K562 (cell line): ENCODE results near the gene SPOUT1. TPM values are rescaled to one million over a fixed set of nuclear protein-coding genes. Genes with fewer than 3 reads are reported as not detected.

Source experiments
- C11orf30 ChIP-seq: fragments of 450-650 bp; IDR thresholded peaks from 2 replicates; pipeline ENCODE4 v1.6.1; 2016; ENCODE audit warnings: low read depth, mild to moderate bottlenecking
- E2F4 ChIP-seq: sonication (generic); formaldehyde crosslinking; IDR thresholded peaks from 2 replicates; pipeline ENCODE4 v1.8.0; 2022; ENCODE audit warnings: mild to moderate bottlenecking, low read depth, missing genetic modification reagents
- EP400 ChIP-seq: fragments of 450-650 bp; IDR thresholded peaks from 2 replicates; pipeline ENCODE4 v1.6.1; 2017; ENCODE audit warnings: antibody characterized with exemption, mild to moderate bottlenecking, moderate library complexity
- NKRF ChIP-seq: fragments of 450-650 bp; IDR thresholded peaks from 2 replicates; pipeline ENCODE4 v1.6.1; 2016; ENCODE audit warnings: borderline replicate concordance
- NRF1 ChIP-seq, 2 experiments: fragments of 450-650 bp; IDR thresholded peaks in 1 of 2; conservative IDR thresholded peaks in 1 of 2; 2 replicates each; pipeline ENCODE4 v1.6.1; 2014; ENCODE audit warnings: mild to moderate bottlenecking in 2 of 2
- PBX2 ChIP-seq, 2 experiments: IDR thresholded peaks in 1 of 2; conservative IDR thresholded peaks in 1 of 2; 2 replicates each; pipeline ENCODE4 v1.6.1; 2016; ENCODE audit warnings: low read depth in 2 of 2, mild to moderate bottlenecking in 1 of 2, missing compliant biosample characterization in 1 of 2, missing genetic modification characterization in 1 of 2, moderate library complexity in 1 of 2
- PCBP1 ChIP-seq: fragments of 200-400 bp; formaldehyde crosslinking; IDR thresholded peaks from 2 replicates; pipeline ENCODE4 v1.6.1; 2018; ENCODE audit warnings: mild to moderate bottlenecking, low read depth, low read length; ENCODE audit not compliant: poor library complexity, severe bottlenecking
- RB1 ChIP-seq: fragments of 450-650 bp; IDR thresholded peaks from 2 replicates; pipeline ENCODE4 v1.6.1; 2017; ENCODE audit warnings: low read depth, mild to moderate bottlenecking
- RREB1 ChIP-seq: fragments of 250-450 bp; sonication (Bioruptor Pico); IDR thresholded peaks from 2 replicates; pipeline ENCODE4 v1.4.0; 2020
- SIN3B ChIP-seq: fragments of 450-650 bp; IDR thresholded peaks from 2 replicates; pipeline ENCODE4 v1.6.1; 2017; ENCODE audit warnings: low read depth, mild to moderate bottlenecking, moderate library complexity
- XRCC4 ChIP-seq: IDR thresholded peaks from one replicate; pipeline ENCODE4 v1.6.1; 2011; ENCODE audit not compliant: insufficient read depth, insufficient read length; ENCODE audit errors: extremely low read depth
- ZBTB7A ChIP-seq: IDR thresholded peaks from 2 replicates; pipeline ENCODE4 v1.6.1; 2011; ENCODE audit warnings: low read depth, mild to moderate bottlenecking, low read length, moderate library complexity, borderline replicate concordance; ENCODE audit not compliant: control insufficient read depth
- ZBTB8A ChIP-seq: fragments of 450-650 bp; IDR thresholded peaks from 2 replicates; pipeline ENCODE4 v1.6.1; 2018; ENCODE audit warnings: mild to moderate bottlenecking, moderate library complexity; ENCODE audit not compliant: partially characterized antibody
- polyA plus RNA-seq, 8 experiments: library from polyadenylated mRNA; depleted of rRNA in 4 of 8; stranded (reverse) in 5 of 8; unstranded in 3 of 8; fragments of >200 nt; fragmentation: Nextera tagmentation in 2 of 8; fragmentation: Illumina TruSeq in 1 of 8; extraction: Ambion mirVana in 2 of 8; extraction: Trizol in 1 of 8; gene quantifications; 2 replicates each; pipeline versions ENCODE4 v1.2.1 to v1.2.3, GENCODE V29; 2011 to 2014; ENCODE audit warnings: inconsistent platforms in 1 of 8, missing spikeins in 1 of 8
- total RNA-seq, 7 experiments: library from RNA; depleted of rRNA in 6 of 7; stranded (reverse); fragments of >200 nt in 6 of 7; fragmentation: Illumina TruSeq in 2 of 7; extraction: Trizol in 2 of 7; gene quantifications; 2 replicates each; pipeline versions ENCODE4 v1.2.1 to v1.2.3, GENCODE V29; 2011 to 2021; ENCODE audit warnings: low replicate concordance in 1 of 7

The SPOUT1 gene
- total and polyA plus RNA-seq, 9 of the 15 experiments (the other 6 are each of a cell fraction or from before 2014, with no cell fraction given) = 10.6 to 121 (median 37.4) TPM

GRCh38 chr9:128786681-128787601, 42.7 kb downstream of the SPOUT1 start, which contains the start of gene TBC1D13 (continued):
- TF ChIP-seq PBX2 (CRISPR knock-in tag; IDR thresholded peaks at IDR 0.05; ENCODE audit: low read depth) = no peak
- peak; percentile 68 for TF ChIP-seq PBX2 (tag; conservative IDR thresholded peaks at IDR 0.05; ENCODE audit: low read depth)
- TF ChIP-seq E2F4 (CRISPR knock-in tag) = 0 out of 2 replicates have a peak, but pooled peaks have one; percentile 66
- no peak for TF ChIP-seq ZBTB8A
- peak; percentile 81 to 83 for TF ChIP-seq NRF1 (conservative IDR thresholded peaks at IDR 0.05 in 1 of 2, IDR thresholded peaks at IDR 0.05 in 1 of 2)
- TF ChIP-seq EP400 = peak; percentile 86
- peak; percentile 84 for TF ChIP-seq C11orf30
- no peak for TF ChIP-seq XRCC4
- peak; percentile 84 for TF ChIP-seq SIN3B
- TF ChIP-seq RB1 = peak; percentile 98
- peak; percentile 91; the same call in 1 of the 2 replicates for TF ChIP-seq ZBTB7A
- peak; percentile 30 for TF ChIP-seq NKRF
- TF ChIP-seq RREB1 (CRISPR knock-in tag) = no peak
- TF ChIP-seq PCBP1 = no peak
